HG03342 (cell line): ENCODE data around the gene PIM1.
"Not testable (repeated sequence)": the region's sequence is repeated elsewhere in the genome, so short reads cannot be mapped to it uniquely, and the experiment has no call there.

Source experiments
- ATAC-seq: cut with Tn5 transposase; IDR thresholded peaks from one replicate; pipeline ENCODE4 v1.9.1; 2021; ENCODE audit warnings: mild to moderate bottlenecking, moderate library complexity; ENCODE audit not compliant: unreplicated experiment

The PIM1 gene

DNA sequence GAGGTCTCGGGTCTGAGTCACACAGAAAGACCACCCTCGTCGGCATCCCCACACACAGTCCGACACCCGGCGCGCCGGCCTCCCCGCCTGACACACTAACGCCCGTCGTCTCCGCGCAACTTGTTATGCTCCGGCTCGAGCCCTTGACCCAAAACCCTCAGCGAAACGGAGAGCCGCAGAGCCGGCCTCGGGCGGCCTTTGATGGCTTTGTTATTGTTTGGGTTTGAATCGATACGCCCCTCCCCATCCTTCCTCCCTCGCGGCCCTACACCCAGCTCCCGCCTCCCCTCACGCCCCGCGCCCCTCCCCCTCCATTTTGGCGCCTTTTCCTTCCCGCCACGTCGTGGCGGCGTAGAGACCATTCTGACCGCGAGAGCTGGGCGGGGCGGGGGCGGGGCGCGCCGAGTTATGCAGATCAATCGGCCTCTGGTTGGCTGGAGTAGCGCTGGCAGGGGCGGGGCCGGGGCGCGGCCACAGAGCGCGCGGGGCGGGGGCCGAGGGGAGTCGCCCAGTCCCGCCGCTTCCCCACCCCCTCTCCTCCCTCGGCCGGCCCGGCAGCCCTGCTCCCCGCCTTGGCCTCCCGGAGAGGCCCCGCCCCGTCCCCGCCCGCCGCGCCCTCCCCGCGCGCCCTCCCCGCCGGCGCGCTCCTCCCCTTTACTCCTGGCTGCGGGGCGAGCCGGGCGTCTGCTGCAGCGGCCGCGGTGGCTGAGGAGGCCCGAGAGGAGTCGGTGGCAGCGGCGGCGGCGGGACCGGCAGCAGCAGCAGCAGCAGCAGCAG, at the start of gene PIM1:
PIM1 (plus strand) TSS at position 657 of the 777 bp plus-strand sequence. CDS start 424 bp downstream, outside the sequence.
- peak; percentile 65 for ATAC-seq

DNA sequence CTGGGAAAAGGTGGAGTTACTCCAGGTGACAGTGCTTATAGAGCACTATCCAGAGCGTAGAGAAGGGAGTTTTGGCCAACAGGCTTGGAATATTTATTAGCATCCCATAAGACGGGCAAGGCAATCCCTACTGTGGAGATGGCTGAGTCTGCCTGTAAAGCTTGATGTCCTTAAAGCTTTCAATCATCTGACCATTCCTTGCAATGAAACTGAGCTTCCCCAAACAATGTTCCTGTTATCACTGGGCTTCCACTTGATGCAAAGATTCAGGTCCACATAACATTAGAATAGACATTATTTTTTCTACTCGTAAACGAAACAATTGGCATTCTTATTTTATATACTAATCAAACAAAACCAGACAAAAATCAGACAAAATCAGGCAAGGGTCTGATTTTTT, 48.4 kb upstream of the PIM1 start:
- ATAC-seq = no peak

DNA sequence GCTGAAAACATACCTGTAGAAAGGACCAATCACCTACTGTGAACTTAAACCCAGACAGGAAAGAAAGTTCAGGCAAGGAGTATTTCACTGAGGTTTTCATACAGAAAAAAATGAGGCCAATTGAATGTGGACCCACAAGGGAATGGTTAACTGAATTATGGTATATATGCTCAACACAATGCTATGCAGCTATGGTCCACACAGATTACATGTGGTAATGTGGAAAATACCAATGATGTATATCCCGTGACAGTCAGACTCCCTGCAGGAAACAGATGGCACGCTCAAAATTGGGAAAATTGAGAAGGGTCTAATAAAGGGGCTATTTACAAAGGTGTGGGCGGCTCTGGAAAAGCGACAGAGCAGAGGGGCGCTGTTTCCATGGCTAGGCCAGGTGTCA, 47.1 kb upstream of the PIM1 start:
- ATAC-seq = no peak

DNA sequence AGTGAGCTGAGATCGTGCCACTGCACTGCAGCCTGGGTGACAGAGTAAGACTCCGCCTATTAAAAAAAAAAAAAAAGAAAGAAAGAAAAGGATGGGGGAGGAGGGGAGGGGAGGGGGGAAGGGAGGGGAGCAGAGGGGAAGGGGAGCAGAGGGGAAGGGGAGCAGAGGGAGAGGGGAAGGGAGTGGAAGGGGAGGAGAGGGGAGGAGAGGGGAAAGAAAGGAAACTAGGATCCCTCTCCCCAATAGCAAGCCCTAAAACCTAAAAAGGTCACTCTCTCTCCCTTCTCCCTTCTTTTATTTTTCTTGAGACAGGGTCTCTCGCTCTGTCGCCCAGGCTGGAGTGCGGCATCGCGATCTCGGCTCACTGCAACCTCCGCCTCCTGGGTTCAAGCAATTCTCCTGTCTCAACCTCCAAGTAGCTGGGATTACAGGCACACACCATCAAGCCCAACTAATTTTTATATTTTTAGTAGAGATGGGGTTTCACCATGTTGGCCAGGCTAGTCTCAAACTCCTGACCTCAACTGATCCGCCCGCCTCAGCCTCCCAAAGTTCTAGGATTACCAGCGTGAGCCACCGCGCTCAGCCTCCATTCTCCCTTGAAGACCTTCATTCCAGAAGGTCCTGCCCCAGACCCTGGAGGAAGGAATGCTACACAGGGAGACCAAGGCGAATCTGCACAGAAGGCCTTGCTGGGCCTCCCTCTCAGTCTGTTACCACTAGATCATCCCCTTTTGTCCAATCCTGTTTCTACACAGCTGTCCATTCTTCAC, 45.8 kb upstream of the PIM1 start:
- ATAC-seq = no peak

DNA sequence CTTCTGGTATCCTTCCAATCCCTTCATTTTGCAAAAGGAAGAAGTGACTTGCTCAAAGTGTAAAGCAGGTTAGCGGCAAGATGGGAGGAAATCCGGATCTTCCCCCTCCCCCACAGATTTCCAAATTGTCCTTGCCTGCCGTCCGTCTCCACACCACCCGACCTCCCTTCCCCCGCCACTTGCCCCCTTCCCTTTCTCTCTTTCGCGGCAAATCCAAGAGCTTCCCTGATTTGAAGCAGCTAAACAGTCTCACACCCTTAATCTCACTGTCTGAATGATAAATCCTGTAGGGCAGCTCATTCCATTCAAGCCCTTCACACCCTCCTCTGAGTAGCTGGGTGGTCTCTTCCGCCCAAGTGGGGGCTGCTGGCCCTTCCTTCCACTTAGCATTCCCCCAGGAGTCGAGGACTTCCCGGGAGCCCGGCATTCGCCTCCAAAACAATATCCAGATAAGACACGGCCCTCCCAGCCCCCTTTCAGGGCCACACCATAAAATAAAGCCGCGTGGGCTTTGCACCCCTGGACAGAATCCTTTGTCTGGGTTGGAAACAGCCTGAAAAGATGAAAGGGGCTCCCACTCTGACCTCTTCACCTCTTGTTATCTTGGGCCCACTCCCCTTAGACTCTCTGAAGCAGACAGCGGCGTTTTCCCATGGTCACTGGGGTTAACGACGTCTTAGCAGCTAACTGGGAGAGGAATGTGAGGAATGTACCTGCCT, 44.0 kb upstream of the PIM1 start:
- ATAC-seq = no peak

DNA sequence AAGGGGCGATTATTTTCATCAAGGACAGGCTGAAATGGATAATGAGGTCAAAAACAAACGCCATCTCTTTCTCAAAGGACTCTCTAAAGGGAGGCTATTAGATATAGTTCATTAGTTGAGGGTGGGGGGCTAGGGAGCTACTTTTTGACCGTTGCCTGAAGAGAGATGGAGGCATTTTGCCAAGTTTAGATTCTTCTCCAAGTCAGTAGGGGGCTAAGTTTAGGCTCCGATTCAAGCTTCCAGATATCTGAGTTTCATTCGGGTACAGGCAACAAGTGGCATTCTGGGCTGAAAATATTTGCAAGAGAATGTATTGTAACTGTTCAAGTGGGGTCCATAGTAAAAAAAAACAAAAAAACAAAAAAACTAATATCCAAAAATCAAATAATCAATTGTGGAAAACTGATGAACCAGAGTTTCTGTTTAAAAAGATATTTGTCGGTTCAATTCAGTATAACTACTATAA, 43.4 kb upstream of the PIM1 start:
- no peak for ATAC-seq

DNA sequence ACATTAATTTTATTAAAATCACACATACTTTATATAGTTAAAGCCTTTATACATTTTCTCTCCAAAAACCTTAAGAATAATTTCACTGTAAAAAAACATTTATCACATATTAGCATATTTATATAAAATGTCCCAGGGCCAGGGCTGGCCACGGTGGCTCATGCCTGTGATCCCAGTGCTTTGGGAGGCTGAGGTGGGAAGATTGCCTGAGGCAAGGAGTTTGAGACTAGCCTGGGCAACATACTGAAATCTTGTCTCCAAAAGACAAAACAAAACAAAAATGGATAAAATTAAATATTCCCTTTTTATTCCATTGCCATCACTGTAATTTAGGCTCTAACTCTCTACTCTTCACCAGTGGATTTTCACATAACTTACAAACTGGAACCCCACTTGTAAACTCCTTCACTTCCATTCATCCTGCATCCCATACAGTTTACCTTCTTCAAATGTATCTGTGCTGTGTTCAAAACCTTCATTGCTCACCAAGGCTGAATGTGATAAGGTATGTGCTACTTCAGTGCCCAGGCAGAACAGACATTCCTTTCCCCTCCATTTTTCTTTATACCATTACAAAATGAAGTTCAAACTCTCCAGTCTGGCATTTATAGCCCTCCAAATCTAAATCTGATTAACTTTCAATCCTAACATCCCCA, 42.9 kb upstream of the PIM1 start:
- no peak for ATAC-seq

DNA sequence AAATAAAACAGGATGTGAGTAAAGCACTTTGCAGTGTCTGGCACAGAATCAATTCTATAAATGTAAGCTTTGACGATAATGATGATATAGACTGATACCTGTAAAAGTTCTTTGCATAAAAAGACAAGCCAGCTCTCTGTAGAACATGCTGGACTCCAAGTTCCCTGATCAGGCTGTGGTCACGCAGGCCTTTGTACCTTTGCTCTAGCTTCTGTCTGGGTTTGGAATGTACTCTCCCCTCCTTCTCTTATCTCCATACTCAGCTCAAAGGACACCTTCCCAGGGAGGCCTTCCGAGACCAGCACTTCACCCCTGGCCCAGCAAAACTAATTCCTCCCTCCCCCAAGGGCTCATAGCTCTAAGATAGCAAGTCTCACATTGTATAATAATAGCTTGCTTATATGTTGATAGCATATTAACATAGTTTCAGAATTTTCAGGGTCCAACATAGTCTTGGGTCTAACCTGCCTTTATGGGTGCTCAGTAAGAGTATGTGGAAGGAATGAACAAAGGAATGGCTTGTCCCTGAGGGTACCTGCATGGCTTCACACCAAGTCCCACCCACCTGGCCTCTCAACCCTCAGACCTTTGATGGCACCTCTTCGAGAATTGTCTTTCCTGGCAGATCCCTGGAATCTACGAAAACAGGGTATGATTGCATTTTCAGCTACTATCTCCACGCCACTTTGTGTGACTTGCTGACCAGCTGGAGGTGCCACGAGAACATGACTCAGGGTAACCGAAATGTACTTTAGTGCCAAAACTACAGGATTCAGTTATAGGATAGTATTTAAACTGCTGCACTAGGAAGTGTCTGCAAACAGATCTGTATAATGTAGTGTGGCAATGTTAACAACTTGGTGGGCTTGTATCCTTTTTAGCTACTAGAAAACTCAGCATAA, 41.7 kb upstream of the PIM1 start:
- ATAC-seq = no peak

DNA sequence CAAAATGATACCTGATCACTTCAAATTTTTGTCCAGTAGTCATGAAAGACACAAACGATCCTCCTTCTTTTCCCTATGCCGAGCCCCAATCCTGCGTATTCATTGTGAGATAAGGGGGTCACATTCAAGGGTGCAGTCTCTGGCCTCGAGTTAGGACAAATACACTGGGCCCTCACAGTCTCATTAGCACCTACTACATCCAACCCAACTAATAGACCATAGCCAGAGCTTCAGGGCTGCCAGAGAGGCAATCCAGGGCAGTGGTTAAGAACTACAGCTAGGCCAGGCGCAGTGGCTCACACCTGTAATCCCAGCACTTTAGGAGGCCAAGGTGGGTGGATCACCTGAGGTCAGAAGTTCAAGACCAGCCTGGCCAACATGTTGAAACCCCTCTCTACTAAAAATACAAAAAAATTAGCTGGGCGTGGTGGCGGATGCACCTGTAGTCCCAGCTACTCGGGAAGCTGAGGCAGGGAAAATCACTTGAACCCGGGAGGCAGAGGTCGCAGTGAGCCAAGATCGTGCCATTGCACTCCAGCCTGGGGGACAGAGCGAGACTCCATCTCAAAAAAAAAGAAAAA, 41.0 kb upstream of the PIM1 start:
- not testable (repeated sequence) for ATAC-seq

DNA sequence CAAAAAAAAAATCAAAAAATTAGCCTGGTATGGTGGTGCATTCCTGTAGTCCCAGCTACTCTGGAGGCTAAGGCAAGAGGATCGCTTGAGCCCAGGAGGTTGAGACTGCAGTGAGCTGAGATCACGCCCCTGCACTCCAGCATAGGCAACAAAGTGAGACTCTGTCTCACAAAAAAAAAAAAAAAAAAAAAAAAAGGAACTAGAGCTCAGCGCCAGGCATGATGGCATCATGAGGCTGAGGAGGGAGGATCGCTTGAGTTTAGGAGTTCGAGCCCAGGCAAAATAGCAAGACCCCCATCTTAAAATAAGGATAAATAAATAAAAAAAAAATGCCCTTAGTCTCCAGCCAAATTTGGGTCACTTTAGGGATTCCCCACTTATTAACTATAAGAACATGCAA, 40.4 kb upstream of the PIM1 start:
- no peak for ATAC-seq

DNA sequence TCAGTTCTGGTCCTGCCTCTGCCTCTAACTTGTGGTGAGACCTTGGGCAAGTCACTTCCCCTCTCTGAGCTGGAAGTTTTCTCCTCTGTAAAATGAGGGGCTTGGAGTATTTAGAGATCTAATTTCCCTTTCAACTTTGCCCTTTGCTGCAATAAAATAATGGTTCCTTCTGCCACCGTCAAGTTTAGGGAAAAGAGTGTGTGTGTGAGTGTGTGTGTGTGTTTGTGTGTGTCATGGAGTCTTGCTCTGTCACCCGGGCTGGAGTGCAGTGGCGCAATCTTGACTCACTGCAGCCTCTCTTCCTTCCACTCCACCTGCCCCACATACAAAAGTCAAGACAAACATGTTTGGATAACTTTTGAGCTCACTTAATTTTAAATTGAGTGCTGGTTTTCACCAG, 39.2 kb upstream of the PIM1 start:
- ATAC-seq = no peak

DNA sequence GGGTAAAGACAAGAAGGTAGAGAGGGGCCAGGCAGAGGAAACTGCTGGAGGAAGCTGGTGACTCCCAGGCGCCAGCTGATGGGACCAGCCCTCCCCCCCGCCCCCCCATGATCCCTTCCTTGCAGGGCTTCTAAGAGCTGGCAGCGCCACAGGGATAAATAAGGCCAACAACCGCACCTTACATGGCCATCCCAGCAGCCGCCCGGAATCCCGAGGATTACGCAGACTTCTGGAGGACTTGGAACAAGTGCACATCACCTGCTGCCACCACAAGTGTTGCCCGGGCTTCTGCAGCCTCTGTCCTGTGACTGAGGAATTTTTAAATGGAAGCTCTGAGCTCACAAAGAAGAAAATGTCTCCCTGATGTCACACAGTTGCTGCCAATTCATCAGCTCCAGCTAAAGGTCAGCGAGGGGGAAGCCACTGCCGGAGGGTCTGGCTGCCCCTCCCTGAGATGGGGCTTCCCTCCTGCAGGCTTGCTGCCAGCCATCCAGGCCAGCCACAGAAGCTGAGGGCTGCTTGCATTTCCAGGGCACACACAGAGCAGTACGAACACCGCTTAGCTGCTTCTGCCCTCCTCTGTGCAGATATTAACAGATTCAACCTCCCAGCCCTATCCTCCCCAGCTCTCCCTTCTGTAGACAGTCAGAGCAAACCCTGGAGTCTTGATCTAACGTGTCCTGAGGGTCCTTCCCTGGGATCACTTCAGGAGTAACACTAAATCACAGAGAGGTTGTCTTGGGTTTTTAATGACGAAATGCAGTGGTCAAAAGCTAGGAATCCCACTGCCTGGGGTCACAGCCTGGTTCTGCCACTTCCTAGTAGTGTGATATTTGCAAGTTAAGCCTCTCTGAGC, 38.6 kb upstream of the PIM1 start:
- ATAC-seq = no peak

DNA sequence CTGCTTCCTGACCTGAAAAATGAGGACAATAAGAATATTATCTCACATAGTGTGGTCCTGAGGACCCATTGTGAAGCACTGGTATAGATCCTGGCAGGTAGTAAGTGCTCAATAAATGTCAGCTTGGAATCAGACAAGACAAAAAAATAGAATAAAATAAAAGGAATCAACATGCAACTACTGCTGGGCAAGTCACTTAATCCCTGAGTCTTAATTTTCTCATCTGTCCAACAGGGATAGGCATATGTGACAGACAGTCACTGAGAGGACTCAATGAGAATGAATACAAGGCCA, 38.0 kb upstream of the PIM1 start:
- no peak for ATAC-seq

DNA sequence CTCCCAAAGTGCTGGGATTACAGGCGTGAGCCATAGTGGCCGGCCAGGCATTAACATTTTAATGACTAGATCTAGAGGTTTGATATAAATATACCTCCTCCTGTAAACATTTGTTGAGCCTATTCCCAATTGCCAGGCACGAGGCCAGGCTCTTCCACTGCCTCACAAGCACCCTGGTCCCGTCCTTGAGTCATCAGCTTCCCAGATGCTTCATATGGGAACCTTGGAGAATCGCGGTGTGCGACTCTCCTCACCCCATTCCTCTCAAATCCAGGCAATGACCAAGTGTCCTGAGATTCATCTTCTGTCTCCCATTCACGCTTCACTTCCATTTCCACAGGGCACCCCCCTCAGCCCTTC, 35.9 kb upstream of the PIM1 start:
- no peak for ATAC-seq

DNA sequence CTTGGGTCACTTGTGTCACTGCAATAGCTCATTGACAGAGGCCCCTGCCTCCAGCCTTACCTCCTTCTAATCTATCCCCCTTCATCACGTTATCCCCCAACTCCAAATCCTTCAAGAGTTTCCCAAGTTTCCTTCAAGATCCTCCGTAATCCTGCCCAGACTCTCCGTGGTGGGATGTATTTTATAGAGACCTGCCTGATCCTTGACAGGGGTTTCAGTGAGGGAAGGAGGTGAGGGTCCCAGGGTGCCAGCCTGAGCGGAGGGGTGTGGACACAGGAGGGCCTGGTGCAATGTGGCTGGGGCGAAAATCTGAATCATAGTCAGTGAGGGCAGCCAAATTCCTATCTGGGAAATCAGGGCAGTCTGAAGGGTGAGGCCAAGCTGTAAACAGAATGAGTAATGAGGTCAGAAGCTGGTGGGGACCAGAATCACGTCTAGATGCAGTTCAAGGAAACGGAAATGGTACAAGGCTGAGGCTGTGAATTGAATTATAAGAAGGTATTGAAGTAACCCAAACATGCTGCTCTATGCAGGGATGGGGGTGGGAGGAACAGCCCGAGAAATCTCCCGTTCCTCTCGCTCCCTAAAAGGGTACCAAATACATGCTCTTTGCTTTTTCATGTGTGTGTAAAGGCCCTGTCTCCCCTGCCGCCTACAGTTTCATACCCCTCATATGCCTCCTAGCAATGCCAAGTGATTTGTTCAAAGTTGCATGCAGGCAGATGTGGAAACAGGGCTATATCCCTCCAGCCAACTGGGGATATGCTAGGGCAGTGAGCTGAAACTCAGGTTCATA, 35.4 kb upstream of the PIM1 start:
- no peak for ATAC-seq

DNA sequence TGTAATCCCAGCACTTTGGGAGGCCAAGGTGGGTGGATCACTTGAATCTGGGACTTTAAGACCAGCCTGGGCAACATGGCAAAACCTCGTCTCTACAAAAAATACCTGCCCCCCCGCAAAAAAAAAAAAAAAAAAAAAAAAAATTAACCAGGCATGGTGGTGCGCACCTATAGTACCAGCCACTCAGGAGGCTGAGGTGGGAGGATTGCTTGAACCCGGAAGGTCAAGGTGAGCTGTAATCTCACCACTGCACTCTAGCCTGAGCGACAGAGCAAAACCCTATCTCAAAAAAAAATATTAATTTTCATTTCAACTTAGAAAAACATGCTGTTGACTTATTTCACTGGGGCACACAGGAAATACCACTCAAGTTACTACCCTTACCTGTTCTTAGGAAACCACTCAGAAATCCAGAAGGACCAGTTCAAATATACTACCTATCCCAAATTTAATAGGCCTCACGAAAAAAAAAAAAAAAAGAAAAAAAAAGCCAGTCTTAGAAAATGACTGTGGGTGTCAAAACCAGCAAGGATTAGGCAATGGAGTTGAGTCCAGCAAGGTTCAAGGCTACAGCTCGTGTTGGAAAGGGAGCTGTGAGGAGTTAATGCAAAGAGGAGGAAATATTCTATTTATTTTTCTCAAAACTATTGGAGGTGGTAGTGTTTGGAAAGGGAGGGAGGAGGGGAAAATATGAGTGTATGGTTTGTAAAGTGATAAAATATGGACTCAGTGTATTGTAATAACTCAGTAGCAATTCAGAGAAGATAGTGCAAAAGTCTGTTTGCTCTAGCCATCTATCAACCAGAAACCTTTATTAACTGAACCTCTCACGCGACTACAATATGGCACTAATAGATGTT, 33.9 kb upstream of the PIM1 start:
- ATAC-seq = no peak

DNA sequence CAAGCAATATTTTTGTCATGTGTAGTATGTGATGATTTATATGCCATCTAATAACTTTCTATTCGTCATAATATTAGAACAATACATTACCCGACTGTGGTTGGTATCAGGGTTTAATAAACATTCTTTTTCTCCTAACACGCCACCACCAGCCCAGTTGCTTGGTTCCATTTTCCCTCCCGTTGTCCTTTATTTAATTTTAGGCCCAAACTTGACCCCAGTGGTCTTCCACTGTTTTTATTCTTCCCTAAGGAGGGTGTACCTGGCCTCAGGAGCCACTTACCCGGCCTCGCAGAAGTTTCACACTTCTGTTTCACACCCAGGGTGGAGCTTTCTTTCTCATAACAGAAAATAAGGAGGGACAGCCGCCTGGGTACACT, 33.1 kb upstream of the PIM1 start:
- ATAC-seq = no peak
